Mesendoderm (in vitro differentiated cells): Measurements from ENCODE around the gene MFAP5.
A peak's percentile ranks its signal among the peaks of the same experiment; 100 is the strongest.

Source experiments
- DNase-seq: peaks from one replicate; pipeline ENCODE4 v3.0.0; 2013
- H2AK5ac ChIP-seq: 2 replicates; pipeline ENCODE4 v1.6.1; 2013; ENCODE audit warnings: low read length, inconsistent platforms
- H2BK120ac ChIP-seq: 2 replicates; pipeline ENCODE4 v1.6.1; 2013; ENCODE audit warnings: low read depth, mild to moderate bottlenecking, low read length, moderate library complexity, mixed read lengths
- H2BK15ac ChIP-seq: replicated peaks from 2 replicates; pipeline ENCODE4 v1.6.1; 2013; ENCODE audit warnings: low read depth, mild to moderate bottlenecking, moderate library complexity
- H2BK5ac ChIP-seq: 2 replicates; pipeline ENCODE4 v1.6.1; 2013; ENCODE audit warnings: low read length, inconsistent platforms
- H3K18ac ChIP-seq: 2 replicates; pipeline ENCODE4 v1.6.1; 2013; ENCODE audit warnings: mild to moderate bottlenecking, low read length, mixed read lengths
- H3K23ac ChIP-seq: one replicate; pipeline ENCODE4 v1.6.1; 2013; ENCODE audit warnings: low read length
- H3K27ac ChIP-seq: 2 replicates; pipeline ENCODE4 v1.5.1; 2013; ENCODE audit warnings: low read depth, mild to moderate bottlenecking, inconsistent platforms, low read length, moderate library complexity
- H3K27me3 ChIP-seq: 2 replicates; pipeline ENCODE4 v1.6.1; 2013; ENCODE audit warnings: low read length, control low read depth, mild to moderate bottlenecking, inconsistent platforms; ENCODE audit not compliant: insufficient read depth, poor library complexity
- H3K36me3 ChIP-seq: 2 replicates; pipeline ENCODE4 v1.6.1; 2013; ENCODE audit warnings: low read length, inconsistent platforms; ENCODE audit not compliant: control insufficient read depth, insufficient read depth
- H3K4ac ChIP-seq: one replicate; pipeline ENCODE4 v1.6.1; 2013; ENCODE audit warnings: low read depth, mild to moderate bottlenecking, low read length, moderate library complexity
- H3K4me1 ChIP-seq: 2 replicates; pipeline ENCODE4 v1.6.1; 2013; ENCODE audit warnings: low read depth, low read length, inconsistent platforms; ENCODE audit not compliant: control insufficient read depth
- H3K4me2 ChIP-seq: 2 replicates; pipeline ENCODE4 v1.6.1; 2013; ENCODE audit warnings: low read length
- H3K4me3 ChIP-seq: 2 replicates; pipeline ENCODE4 v1.5.1; 2013; ENCODE audit warnings: mild to moderate bottlenecking, low read length
- H3K56ac ChIP-seq: one replicate; pipeline ENCODE4 v1.6.1; 2013; ENCODE audit warnings: low read length
- H3K79me1 ChIP-seq: 2 replicates; pipeline ENCODE4 v1.6.1; 2013; ENCODE audit warnings: low read length, inconsistent platforms
- H3K79me2 ChIP-seq: 2 replicates; pipeline ENCODE4 v1.6.1; 2013; ENCODE audit warnings: mild to moderate bottlenecking, low read length; ENCODE audit not compliant: control insufficient read depth, insufficient read depth
- H3K9ac ChIP-seq: 2 replicates; pipeline ENCODE4 v1.6.1; 2013; ENCODE audit warnings: low read length, inconsistent platforms
- H4K5ac ChIP-seq: one replicate; pipeline ENCODE4 v1.6.1; 2013; ENCODE audit warnings: low read length
- H4K8ac ChIP-seq: one replicate; pipeline ENCODE4 v1.6.1; 2013; ENCODE audit warnings: low read depth, mild to moderate bottlenecking, control low read depth, low read length, moderate library complexity
- WGBS: extraction: QIAGEN DNeasy Blood & Tissue Kit; methylation state at CpG from one replicate; pipeline ENCODE4 v1.1.7; 2013; ENCODE audit warnings: low lambda C conversion rate, missing lambda C conversion rate; ENCODE audit not compliant: insufficient coverage; ENCODE audit errors: extremely low coverage; 5-methylcytosine and 5-hydroxymethylcytosine counted together

The MFAP5 gene

DNA sequence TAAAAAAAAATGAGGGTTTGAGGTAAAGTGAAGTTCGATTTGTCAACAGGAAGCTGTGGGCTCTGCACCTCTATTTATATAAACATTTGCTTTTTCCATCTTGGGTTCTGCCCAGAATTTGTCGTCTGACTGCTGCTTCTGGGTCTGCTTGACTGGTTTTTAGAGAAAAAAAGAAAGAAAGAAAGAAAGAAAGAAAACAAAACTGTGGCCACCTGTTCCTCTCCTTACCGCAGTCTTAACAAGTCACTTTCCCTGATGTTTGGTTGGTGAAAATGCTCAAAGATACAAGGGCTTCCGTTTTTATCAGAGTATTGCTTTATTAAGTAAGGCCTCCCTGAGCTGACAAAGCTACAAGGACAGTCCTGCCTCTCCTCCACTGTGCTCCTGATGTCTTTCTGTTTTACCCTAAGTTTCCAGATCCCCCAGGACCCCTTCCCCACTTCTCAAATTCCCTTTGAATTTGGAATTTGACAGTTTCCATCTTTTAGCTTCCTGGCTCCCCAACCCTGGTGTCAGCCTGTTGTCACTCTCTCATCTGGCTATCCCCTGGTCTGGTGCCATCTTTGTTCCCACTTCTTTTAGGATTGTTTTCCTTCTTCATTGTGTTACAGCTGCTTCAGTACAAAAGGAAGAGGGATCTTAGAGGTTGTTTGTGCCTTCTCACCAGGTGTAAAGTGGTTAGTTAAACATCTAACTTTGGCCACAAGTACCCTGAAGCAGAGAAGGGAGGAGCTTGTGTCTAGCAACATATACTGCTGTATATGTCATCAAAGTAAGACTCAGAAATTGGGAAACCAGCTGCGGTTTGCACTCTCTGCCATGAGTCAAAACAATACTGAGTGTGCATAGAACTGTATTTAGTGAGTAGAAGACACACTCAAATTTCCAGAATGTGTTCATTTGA, 18.0 kb downstream of the MFAP5 start:
- no CpG with 5 or more reads among the region's 5 CpGs for WGBS
- H3K18ac ChIP-seq = peak overlapping the region; percentile 94
- H2BK5ac ChIP-seq = no peak overlapping the region
- H3K79me1 ChIP-seq = no peaks in the 10 kb centered on the region
- no peak for DNase-seq
- H3K4me1 ChIP-seq = peaks cover 7% of the 10 kb centered on the region
- H3K27me3 ChIP-seq = no peaks in the 10 kb centered on the region
- no peak overlapping the region for H2BK120ac ChIP-seq
- no peak overlapping the region for H3K4ac ChIP-seq
- no peak overlapping the region for H2BK15ac ChIP-seq
- H3K23ac ChIP-seq = no peak overlapping the region
- H4K5ac ChIP-seq = peak overlapping the region; percentile 41
- no peak overlapping the region for H3K4me3 ChIP-seq
- H3K27ac ChIP-seq = peak overlapping the region; percentile 33
- no peak overlapping the region for H3K9ac ChIP-seq
- no peak overlapping the region for H3K4me2 ChIP-seq
- H3K79me2 ChIP-seq = no peaks in the 10 kb centered on the region
- no peaks in the 10 kb centered on the region for H3K36me3 ChIP-seq
- no peak overlapping the region for H3K56ac ChIP-seq
- H2AK5ac ChIP-seq = no peak overlapping the region
- no peak overlapping the region for H4K8ac ChIP-seq

- Histone ChIP-seq H2BK15ac (no peak overlapping the region), H3K79me2 (no peaks in the 10 kb centered on the region), H3K4me1 (peaks cover 10% of the 10 kb centered on the region), H2BK5ac (no peak overlapping the region), H3K9ac (no peak overlapping the region), H3K27me3 (no peaks in the 10 kb centered on the region), H3K4me3 (no peak overlapping the region), H3K4me2 (no peak overlapping the region), H2BK120ac (no peak overlapping the region), H3K36me3 (no peaks in the 10 kb centered on the region), H3K23ac (no peak overlapping the region), H2AK5ac (no peak overlapping the region), H3K79me1 (no peaks in the 10 kb centered on the region), H3K4ac (no peak overlapping the region), H3K27ac (no peak overlapping the region), H4K5ac (no peak overlapping the region), H4K8ac (no peak overlapping the region), H3K18ac (no peak overlapping the region), H3K56ac (no peak overlapping the region)
- no peak for DNase-seq
- no CpG with 5 or more reads among the region's 1 CpG for WGBS
These were observed 19.9 kb downstream of the MFAP5 start for GRCh38 chr12:8642775-8643174.

DNA sequence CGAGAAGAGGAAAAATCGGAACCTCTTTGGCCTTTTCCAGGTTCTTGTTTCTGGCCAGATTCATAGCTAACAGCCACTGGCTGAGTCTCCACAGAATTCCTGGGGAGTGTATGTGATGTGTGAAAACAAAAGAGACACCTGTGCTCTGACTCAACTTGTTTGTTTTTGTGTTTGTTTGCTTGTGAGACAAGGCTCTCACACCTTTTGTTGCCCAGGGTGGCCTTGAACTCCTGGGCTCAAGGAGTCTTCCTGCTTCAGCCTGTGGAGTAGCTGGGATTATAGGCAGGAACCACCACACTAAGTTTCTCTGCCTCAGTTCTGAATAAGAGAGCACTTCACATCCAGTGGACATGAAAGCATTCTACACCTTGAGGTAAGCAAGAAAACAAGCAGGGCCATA, 22.7 kb downstream of the MFAP5 start:
- Histone ChIP-seq H3K4me3 (no peak overlapping the region), H3K36me3 (no peaks in the 10 kb centered on the region), H3K4me1 (peaks cover 23% of the 10 kb centered on the region), H3K79me2 (no peaks in the 10 kb centered on the region), H3K56ac (peak overlapping the region; percentile 44), H3K79me1 (no peaks in the 10 kb centered on the region), H4K5ac (no peak overlapping the region), H2AK5ac (no peak overlapping the region), H3K4me2 (no peak overlapping the region), H3K4ac (no peak overlapping the region), H3K9ac (no peak overlapping the region), H2BK15ac (peak overlapping the region; percentile 97), H2BK120ac (no peak overlapping the region), H2BK5ac (peak overlapping the region; percentile 42), H3K27me3 (no peaks in the 10 kb centered on the region), H3K23ac (no peak overlapping the region), H4K8ac (no peak overlapping the region), H3K27ac (peak overlapping the region; percentile 43), H3K18ac (no peak overlapping the region)
- no CpG with 5 or more reads among the region's 2 CpGs for WGBS
- peak; percentile 64 for DNase-seq

DNA sequence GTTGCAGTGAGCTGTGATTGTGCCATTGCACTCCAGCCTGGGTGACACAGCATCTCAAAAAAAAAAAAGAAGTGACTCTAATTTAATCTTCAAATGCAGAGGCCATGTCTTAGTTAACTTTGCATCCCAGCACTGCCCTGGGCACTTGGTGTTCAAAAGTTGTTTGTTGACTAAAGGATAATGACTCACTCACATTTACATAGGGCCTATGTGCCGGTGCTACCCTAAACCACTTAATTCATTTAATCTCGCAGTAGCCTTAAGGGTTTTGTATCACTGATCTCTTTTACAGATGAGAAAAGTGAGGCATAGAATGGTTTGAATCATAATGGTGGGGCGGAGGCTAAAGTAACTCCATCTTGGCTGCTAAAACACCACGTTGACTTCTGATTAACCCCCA, 23.7 kb downstream of the MFAP5 start:
- Histone ChIP-seq H3K4ac (no peak overlapping the region), H3K9ac (no peak overlapping the region), H3K4me2 (no peak overlapping the region), H3K56ac (no peak overlapping the region), H3K18ac (no peak overlapping the region), H2BK120ac (no peak overlapping the region), H2BK5ac (no peak overlapping the region), H3K4me3 (no peak overlapping the region), H4K5ac (no peak overlapping the region), H3K36me3 (no peaks in the 10 kb centered on the region), H3K79me2 (no peaks in the 10 kb centered on the region), H3K79me1 (no peaks in the 10 kb centered on the region), H3K4me1 (peaks cover 20% of the 10 kb centered on the region), H2AK5ac (no peak overlapping the region), H3K27ac (no peak overlapping the region), H2BK15ac (no peak overlapping the region), H4K8ac (no peak overlapping the region), H3K23ac (no peak overlapping the region), H3K27me3 (no peaks in the 10 kb centered on the region)
- no peak for DNase-seq
- no CpG with 5 or more reads among the region's 4 CpGs for WGBS

- no peaks in the 10 kb centered on the region for H3K79me1 ChIP-seq
- no peaks in the 10 kb centered on the region for H3K36me3 ChIP-seq
- H3K9ac ChIP-seq = no peak overlapping the region
- WGBS = no CpG with 5 or more reads among the region's 4 CpGs
- H3K18ac ChIP-seq = peak overlapping the region; percentile 72
- no peak for DNase-seq
- peaks cover 20% of the 10 kb centered on the region for H3K4me1 ChIP-seq
- H2BK120ac ChIP-seq = no peak overlapping the region
- H3K56ac ChIP-seq = peak overlapping the region; percentile 44
- H3K27ac ChIP-seq = peak overlapping the region; percentile 58
- peak overlapping the region; percentile 96 for H2AK5ac ChIP-seq
- H4K5ac ChIP-seq = no peak overlapping the region
- H3K23ac ChIP-seq = no peak overlapping the region
- no peak overlapping the region for H3K4me2 ChIP-seq
- no peaks in the 10 kb centered on the region for H3K27me3 ChIP-seq
- no peak overlapping the region for H3K4me3 ChIP-seq
- no peaks in the 10 kb centered on the region for H3K79me2 ChIP-seq
- no peak overlapping the region for H4K8ac ChIP-seq
- H2BK15ac ChIP-seq = no peak overlapping the region
- H2BK5ac ChIP-seq = peak overlapping the region; percentile 93
- peak overlapping the region; percentile 77 for H3K4ac ChIP-seq
These were observed 25.0 kb downstream of the MFAP5 start for GRCh38 chr12:8637666-8638065.
